NCI-H2107 (cell line): Measurements from ENCODE around the gene GRIN3B.
A peak's percentile ranks its signal among the peaks of the same experiment; 100 is the strongest.
"Not testable (repeated sequence)": the region's sequence is repeated elsewhere in the genome, so short reads cannot be mapped to it uniquely, and the experiment has no call there.

ENCODE experiments used
- DNase-seq: peaks from one replicate; lab custom pipeline; 2025; lab: John Stamatoyannopoulos, UW

The GRIN3B gene

GRCh38 chr19:1019980-1020867 lies 20.0 kb downstream of the GRIN3B start:
- no peak for DNase-seq

- peak; percentile 94 for DNase-seq
These were observed 20.7 kb downstream of the GRIN3B start, which contains the start of gene TMEM259 for GRCh38 chr19:1020868-1021425. TMEM259 (minus strand) TSS chr19:1021123; CDS start chr19:1020996, 127 bp downstream.

GRCh38 chr19:1023883-1024188 lies 23.6 kb downstream of the GRIN3B start:
- DNase-seq = not testable (repeated sequence)

- DNase-seq = not testable (repeated sequence)
These were observed 24.9 kb downstream of the GRIN3B start for GRCh38 chr19:1025080-1025479.

- no peak for DNase-seq
These were observed 26.0 kb downstream of the GRIN3B start, which contains the start of gene CNN2 for GRCh38 chr19:1025960-1026782. CNN2 (plus strand) TSS chr19:1026608; CDS start chr19:1026662, 54 bp downstream.

GRCh38 chr19:1026783-1027649 lies 26.8 kb downstream of the GRIN3B start:
- no peak for DNase-seq

- DNase-seq = no peak
These were observed 27.4 kb downstream of the GRIN3B start for GRCh38 chr19:1027650-1028061.

GRCh38 chr19:1028062-1028926 lies 28.1 kb downstream of the GRIN3B start:
- DNase-seq = no peak

GRCh38 chr19:1032264-1032867 lies 32.1 kb downstream of the GRIN3B start:
- no peak for DNase-seq

- DNase-seq = no peak
These were observed 35.9 kb downstream of the GRIN3B start for GRCh38 chr19:1035998-1036621.

GRCh38 chr19:1037621-1038064 lies 37.4 kb downstream of the GRIN3B start:
- no peak for DNase-seq

GRCh38 chr19:1038978-1039645 lies 38.9 kb downstream of the GRIN3B start:
- no peak for DNase-seq

- DNase-seq = peak; percentile 90
These were observed 39.6 kb downstream of the GRIN3B start, which contains the start of gene ABCA7 for GRCh38 chr19:1039646-1040475. ABCA7 (plus strand) TSS chr19:1040107; CDS start chr19:1041362, 1,255 bp downstream.

- peak; percentile 61 for DNase-seq
These were observed 40.5 kb downstream of the GRIN3B start for GRCh38 chr19:1040476-1041271.

GRCh38 chr19:1041272-1041834 lies 41.1 kb downstream of the GRIN3B start:
- DNase-seq = no peak

- peak; percentile 47 for DNase-seq
These were observed 41.8 kb downstream of the GRIN3B start for GRCh38 chr19:1041835-1042685.
